ENCODE data around the gene PPM1D. TPM values are rescaled to one million over a fixed set of nuclear protein-coding genes. Genes with fewer than 3 reads are reported as not detected.
"Not testable (repeated sequence)": the region's sequence is repeated elsewhere in the genome, so short reads cannot be mapped to it uniquely, and the experiment has no call there.

The PPM1D gene
- total RNA-seq, 2 experiments from 2014 or later, result 9.1 to 16.5 TPM

DNA sequence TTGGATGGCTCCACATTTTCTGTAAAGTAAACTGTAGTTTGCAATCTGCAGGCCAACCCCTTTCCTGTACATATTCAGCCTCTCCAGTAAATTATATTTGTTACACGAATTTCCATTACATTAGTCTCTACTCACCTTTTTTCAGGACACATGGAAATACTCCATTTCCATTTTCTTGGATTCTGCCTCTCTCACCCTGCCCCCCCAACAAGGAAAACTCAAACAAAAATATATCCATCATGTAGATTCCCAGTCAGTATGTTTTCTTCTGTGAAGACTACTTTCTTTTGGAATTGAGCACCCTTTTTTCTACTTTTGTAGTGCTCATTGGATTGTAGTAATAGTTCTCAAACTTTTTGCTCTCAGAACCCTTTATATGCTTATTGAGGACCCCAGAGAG is 2.9 kb downstream of the PPM1D start:
- intact Hi-C loops (cut with micrococcal nuclease; ENCODE audit: unreplicated experiment), result loop anchor here (5.0 kb wide), 1 partner anchor 34 kb away; no protein-coding TSS in a partner anchor
- Histone ChIP-seq H3K4me3 (ENCODE audit: low read depth, low read length, poor library complexity, severe bottlenecking) (peak overlapping the region; percentile 86), H3K27ac (ENCODE audit: low read depth, low read length, poor library complexity, severe bottlenecking) (no peak overlapping the region), H3K4me2 (ENCODE audit: low read length) (peak overlapping the region; percentile 89), H3K36me3 (ENCODE audit: insufficient read depth, low read length) (no peaks in the 10 kb centered on the region; the same call in 1 of the 2 replicates), H3K79me2 (ENCODE audit: insufficient read depth, low read depth, low read length) (peaks cover 79% of the 10 kb centered on the region), H3K9me2 (ENCODE audit: insufficient read depth, low read length) (no peaks in the 10 kb centered on the region), H3K4me1 (ENCODE audit: insufficient read depth, low read length, poor library complexity, severe bottlenecking) (peaks cover 26% of the 10 kb centered on the region), H2AFZ (ENCODE audit: low read length) (no peak overlapping the region), H4K20me1 (ENCODE audit: insufficient read depth, low read length) (peaks cover 33% of the 10 kb centered on the region), H3K9me3 (ENCODE audit: low read length) (0 out of 2 replicates have a peak, but pooled peaks cover 2% of the 10 kb centered on the region)
- POLR2A ChIA-PET, result interaction anchor here (0.6 to 1.2 kb wide), 3 partner anchors 21 to 101 kb away, joined by 3 read pairs; no protein-coding TSS in a partner anchor
- CTCF ChIA-PET (ENCODE audit: unreplicated experiment), result no interaction called here
- DNase-seq (ENCODE audit: low spot score), result no peak
- TF ChIP-seq, protein P1, sequence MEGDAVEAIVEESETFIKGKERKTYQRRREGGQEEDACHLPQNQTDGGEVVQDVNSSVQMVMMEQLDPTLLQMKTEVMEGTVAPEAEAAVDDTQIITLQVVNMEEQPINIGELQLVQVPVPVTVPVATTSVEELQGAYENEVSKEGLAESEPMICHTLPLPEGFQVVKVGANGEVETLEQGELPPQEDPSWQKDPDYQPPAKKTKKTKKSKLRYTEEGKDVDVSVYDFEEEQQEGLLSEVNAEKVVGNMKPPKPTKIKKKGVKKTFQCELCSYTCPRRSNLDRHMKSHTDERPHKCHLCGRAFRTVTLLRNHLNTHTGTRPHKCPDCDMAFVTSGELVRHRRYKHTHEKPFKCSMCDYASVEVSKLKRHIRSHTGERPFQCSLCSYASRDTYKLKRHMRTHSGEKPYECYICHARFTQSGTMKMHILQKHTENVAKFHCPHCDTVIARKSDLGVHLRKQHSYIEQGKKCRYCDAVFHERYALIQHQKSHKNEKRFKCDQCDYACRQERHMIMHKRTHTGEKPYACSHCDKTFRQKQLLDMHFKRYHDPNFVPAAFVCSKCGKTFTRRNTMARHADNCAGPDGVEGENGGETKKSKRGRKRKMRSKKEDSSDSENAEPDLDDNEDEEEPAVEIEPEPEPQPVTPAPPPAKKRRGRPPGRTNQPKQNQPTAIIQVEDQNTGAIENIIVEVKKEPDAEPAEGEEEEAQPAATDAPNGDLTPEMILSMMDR (conservative IDR thresholded peaks at IDR 0.05; ENCODE audit: low read length), result no peak
- TF ChIP-seq EZH2phosphoT487 (IDR thresholded peaks at IDR 0.05; ENCODE audit: borderline replicate concordance, low read depth, low read length), result no peak
- BruUV-seq (replicated peaks), result no TSS peak

DNA sequence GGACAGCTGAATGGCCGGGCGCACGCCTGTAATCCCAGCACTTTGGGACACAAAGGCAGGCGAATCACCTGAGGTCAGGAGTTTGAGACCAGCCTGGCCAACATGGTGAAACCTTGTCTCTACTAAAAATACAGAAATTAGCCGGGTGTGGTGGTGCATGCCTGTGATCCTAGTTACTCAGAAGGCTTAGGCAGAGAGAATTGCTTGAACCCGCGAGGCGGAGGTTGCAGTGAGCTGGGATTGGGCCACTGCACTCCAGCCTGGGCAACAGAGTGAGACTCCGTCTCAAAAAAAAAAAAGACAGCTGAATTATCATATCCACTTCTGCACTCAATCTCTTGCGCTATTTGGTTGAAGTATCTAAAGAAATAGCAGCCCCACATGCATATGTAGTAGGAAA is 3.5 kb downstream of the PPM1D start:
- BruUV-seq (replicated peaks); H3K4me3 ChIP-seq (ENCODE audit: low read depth, low read length, poor library complexity, severe bottlenecking); H3K9me2 ChIP-seq (ENCODE audit: insufficient read depth, low read length); H3K9me3 ChIP-seq (ENCODE audit: low read length); H2AFZ ChIP-seq (ENCODE audit: low read length); H3K36me3 ChIP-seq (ENCODE audit: insufficient read depth, low read length); CTCF ChIA-PET (ENCODE audit: unreplicated experiment); DNase-seq (ENCODE audit: low spot score); H3K27ac ChIP-seq (ENCODE audit: low read depth, low read length, poor library complexity, severe bottlenecking): not testable (repeated sequence)
- intact Hi-C loops (cut with micrococcal nuclease; ENCODE audit: unreplicated experiment), result loop anchor here (5.0 kb wide), 1 partner anchor 34 kb away; no protein-coding TSS in a partner anchor
- Histone ChIP-seq H3K79me2 (ENCODE audit: insufficient read depth, low read depth, low read length) (peaks cover 85% of the 10 kb centered on the region), H3K4me1 (ENCODE audit: insufficient read depth, low read length, poor library complexity, severe bottlenecking) (peaks cover 20% of the 10 kb centered on the region), H4K20me1 (ENCODE audit: insufficient read depth, low read length) (peaks cover 33% of the 10 kb centered on the region), H3K4me2 (ENCODE audit: low read length) (peak overlapping the region; percentile 36; the same call in 1 of the 2 replicates)
- POLR2A ChIA-PET, result interaction anchor here (0.6 kb wide), 1 partner anchor 49 kb away, joined by 3 read pairs; no protein-coding TSS in a partner anchor

DNA sequence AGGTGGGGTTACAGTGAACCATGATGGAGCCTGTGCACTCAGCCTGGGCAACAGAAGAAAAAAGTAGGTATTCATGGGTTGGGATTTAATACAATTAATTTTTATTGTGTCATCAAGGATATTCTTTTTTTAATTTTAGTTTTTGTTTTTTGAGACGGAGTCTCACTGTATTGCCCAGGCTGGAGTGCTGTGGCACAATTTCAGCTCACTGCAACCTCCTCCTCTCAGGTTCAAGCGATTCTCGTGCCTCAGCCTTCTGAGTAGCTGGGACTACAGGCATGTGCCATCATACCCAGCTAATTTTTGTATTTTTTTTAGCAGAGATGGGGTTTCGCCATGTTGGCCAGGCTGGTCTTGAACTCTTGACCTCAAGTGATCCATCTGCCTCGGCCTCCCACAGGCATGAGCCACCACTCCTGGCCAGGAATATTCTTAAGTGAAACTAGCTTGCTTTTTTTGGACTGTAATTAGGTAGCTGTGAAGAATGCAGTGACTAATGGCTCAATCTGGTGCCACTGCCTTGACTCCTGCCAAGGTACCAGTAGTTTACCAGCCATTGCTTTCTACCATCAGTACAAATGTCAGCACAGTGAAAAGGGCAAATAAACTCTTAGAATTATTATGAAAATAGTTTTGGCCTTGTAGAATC is 4.8 kb downstream of the PPM1D start:
- ChIA-PET POLR2A (no interaction called here), CTCF (ENCODE audit: unreplicated experiment) (no interaction called here)
- Histone ChIP-seq H3K4me1 (ENCODE audit: insufficient read depth, low read length, poor library complexity, severe bottlenecking) (peaks cover 11% of the 10 kb centered on the region), H3K4me3 (ENCODE audit: low read depth, low read length, poor library complexity, severe bottlenecking) (no peak overlapping the region), H2AFZ (ENCODE audit: low read length) (no peak overlapping the region), H3K4me2 (ENCODE audit: low read length) (peak overlapping the region; percentile 36; the same call in 1 of the 2 replicates), H3K9me3 (ENCODE audit: low read length) (peaks cover 6% of the 10 kb centered on the region; the same call in 1 of the 2 replicates), H3K9me2 (ENCODE audit: insufficient read depth, low read length) (no peaks in the 10 kb centered on the region), H3K27ac (ENCODE audit: low read depth, low read length, poor library complexity, severe bottlenecking) (no peak overlapping the region), H3K79me2 (ENCODE audit: insufficient read depth, low read depth, low read length) (peaks cover 93% of the 10 kb centered on the region), H3K36me3 (ENCODE audit: insufficient read depth, low read length) (no peaks in the 10 kb centered on the region; the same call in 1 of the 2 replicates), H4K20me1 (ENCODE audit: insufficient read depth, low read length) (peaks cover 33% of the 10 kb centered on the region)
- intact Hi-C loops (cut with micrococcal nuclease; ENCODE audit: unreplicated experiment), result loop anchor here (5.0 kb wide), 1 partner anchor 32 kb away; no protein-coding TSS in a partner anchor
- TF ChIP-seq EZH2phosphoT487 (IDR thresholded peaks at IDR 0.05; ENCODE audit: borderline replicate concordance, low read depth, low read length), result no peak
- TF ChIP-seq, protein P1 (conservative IDR thresholded peaks at IDR 0.05; ENCODE audit: low read length), result no peak
- DNase-seq (ENCODE audit: low spot score), result no peak
- BruUV-seq (replicated peaks), result no TSS peak
